HG03139 (cell line): ENCODE results near the gene MAML3.

Experiments used
- ATAC-seq: cut with Tn5 transposase; IDR thresholded peaks from one replicate; pipeline ENCODE4 v1.9.1; 2021; ENCODE audit not compliant: unreplicated experiment

Gene MAML3

GRCh38 chr4:140153718-140154571 lies at the start of gene MAML3:
TSS of gene MAML3 (minus strand) at chr4:140154184. CDS start at chr4:140153327, 857 bp downstream.
- ATAC-seq, result no peak

GRCh38 chr4:140198942-140199341 lies 45.0 kb upstream of the MAML3 start:
- ATAC-seq, result no peak

GRCh38 chr4:140195806-140196205 lies 41.8 kb upstream of the MAML3 start:
- ATAC-seq, result no peak

- no peak for ATAC-seq
Observed at GRCh38 chr4:140189805-140190204, 35.8 kb upstream of the MAML3 start.

GRCh38 chr4:140188975-140189374 lies 35.0 kb upstream of the MAML3 start:
- no peak for ATAC-seq

- ATAC-seq, result no peak
Observed at GRCh38 chr4:140187316-140187695, 33.3 kb upstream of the MAML3 start.

GRCh38 chr4:140186651-140187315 lies 32.8 kb upstream of the MAML3 start:
- no peak for ATAC-seq

- no peak for ATAC-seq
Observed at GRCh38 chr4:140186082-140186438, 32.1 kb upstream of the MAML3 start.

- no peak for ATAC-seq
Observed at GRCh38 chr4:140185412-140186081, 31.6 kb upstream of the MAML3 start.

GRCh38 chr4:140183270-140183669 lies 29.3 kb upstream of the MAML3 start:
- ATAC-seq, result no peak

- no peak for ATAC-seq
Observed at GRCh38 chr4:140180577-140180976, 26.6 kb upstream of the MAML3 start.

GRCh38 chr4:140176735-140177134 lies 22.8 kb upstream of the MAML3 start:
- ATAC-seq, result no peak

GRCh38 chr4:140174543-140174942 lies 20.6 kb upstream of the MAML3 start:
- ATAC-seq, result no peak

GRCh38 chr4:140172960-140173359 lies 19.0 kb upstream of the MAML3 start:
- no peak for ATAC-seq

GRCh38 chr4:140170299-140170698 lies 16.3 kb upstream of the MAML3 start:
- ATAC-seq, result no peak

- ATAC-seq, result no peak
Observed at GRCh38 chr4:140168936-140169335, 15.0 kb upstream of the MAML3 start.

- no peak for ATAC-seq
Observed at GRCh38 chr4:140168474-140168873, 14.5 kb upstream of the MAML3 start.

- no peak for ATAC-seq
Observed at GRCh38 chr4:140163029-140163810, 9.2 kb upstream of the MAML3 start.

GRCh38 chr4:140162596-140162995 lies 8.6 kb upstream of the MAML3 start:
- no peak for ATAC-seq

GRCh38 chr4:140158365-140159030 lies 4.5 kb upstream of the MAML3 start:
- no peak for ATAC-seq

GRCh38 chr4:140157341-140157740 lies 3.4 kb upstream of the MAML3 start:
- no peak for ATAC-seq
